Measurements from ENCODE around the gene SLC6A20.

Gene SLC6A20, protein sequence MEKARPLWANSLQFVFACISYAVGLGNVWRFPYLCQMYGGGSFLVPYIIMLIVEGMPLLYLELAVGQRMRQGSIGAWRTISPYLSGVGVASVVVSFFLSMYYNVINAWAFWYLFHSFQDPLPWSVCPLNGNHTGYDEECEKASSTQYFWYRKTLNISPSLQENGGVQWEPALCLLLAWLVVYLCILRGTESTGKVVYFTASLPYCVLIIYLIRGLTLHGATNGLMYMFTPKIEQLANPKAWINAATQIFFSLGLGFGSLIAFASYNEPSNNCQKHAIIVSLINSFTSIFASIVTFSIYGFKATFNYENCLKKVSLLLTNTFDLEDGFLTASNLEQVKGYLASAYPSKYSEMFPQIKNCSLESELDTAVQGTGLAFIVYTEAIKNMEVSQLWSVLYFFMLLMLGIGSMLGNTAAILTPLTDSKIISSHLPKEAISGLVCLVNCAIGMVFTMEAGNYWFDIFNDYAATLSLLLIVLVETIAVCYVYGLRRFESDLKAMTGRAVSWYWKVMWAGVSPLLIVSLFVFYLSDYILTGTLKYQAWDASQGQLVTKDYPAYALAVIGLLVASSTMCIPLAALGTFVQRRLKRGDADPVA

DNA sequence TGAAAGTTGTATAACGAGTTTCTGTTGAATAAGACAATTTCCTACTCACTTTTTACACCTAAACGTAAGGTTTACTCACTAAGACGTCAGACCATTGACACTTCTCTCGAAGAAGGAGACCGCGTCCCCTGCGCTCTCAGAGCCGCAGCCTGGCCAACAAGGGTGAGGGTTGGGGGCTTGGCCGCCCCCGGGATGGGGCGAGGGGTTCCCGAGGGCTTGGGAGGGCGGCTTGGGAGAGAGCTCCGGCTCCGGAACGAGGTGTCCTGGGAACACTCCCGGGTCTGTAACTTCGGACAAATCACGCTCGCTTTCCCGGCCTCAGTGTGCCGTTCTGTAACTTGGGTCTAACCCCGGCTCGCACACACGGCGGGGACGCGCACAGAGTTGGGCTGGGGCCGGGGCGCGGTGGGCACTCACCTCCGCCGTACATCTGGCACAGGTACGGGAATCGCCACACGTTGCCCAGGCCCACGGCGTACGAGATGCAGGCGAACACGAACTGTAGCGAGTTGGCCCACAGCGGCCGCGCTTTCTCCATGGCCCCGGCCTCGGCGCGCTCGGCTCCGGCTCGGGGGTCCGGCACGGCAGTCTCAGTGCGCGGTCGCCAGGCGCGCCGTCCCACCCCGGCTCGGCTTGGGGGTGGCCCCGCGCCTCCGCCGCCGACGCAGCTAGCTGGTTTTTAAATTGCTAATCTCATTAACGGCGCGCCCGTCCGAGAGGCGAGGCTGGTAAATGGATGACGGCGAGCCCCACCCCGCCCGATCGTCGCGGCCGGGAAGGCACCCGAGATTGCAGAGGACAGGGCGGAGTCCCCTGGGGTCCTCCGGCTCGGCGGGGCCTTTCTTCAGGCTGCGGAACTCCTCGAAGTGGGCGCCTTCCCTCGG lies at the start of gene SLC6A20:
TSS of gene SLC6A20 (minus strand) at position 655 of the 884 bp plus-strand sequence. CDS start at position 538, 117 bp downstream.
- no peak for DNase-seq

DNA sequence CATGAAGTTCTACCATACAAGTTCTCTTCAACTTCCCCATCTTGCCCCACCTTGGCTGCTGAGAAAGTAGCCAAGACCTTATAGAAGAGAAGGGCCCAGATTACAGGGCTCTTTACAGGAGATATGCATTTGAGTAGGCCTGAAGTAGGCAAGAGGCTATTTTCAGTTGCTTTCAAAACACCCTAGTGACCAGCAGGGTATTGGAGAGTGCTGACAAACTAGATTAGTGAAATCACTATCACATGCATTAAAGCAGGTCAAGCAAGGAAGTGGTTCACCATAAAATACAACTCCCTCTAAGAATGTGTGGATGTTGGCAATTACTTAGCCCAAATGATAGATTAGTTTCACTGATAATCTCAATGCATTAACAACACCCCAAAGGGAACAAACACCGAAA lies 48.3 kb upstream of the SLC6A20 start:
- no peak for DNase-seq

DNA sequence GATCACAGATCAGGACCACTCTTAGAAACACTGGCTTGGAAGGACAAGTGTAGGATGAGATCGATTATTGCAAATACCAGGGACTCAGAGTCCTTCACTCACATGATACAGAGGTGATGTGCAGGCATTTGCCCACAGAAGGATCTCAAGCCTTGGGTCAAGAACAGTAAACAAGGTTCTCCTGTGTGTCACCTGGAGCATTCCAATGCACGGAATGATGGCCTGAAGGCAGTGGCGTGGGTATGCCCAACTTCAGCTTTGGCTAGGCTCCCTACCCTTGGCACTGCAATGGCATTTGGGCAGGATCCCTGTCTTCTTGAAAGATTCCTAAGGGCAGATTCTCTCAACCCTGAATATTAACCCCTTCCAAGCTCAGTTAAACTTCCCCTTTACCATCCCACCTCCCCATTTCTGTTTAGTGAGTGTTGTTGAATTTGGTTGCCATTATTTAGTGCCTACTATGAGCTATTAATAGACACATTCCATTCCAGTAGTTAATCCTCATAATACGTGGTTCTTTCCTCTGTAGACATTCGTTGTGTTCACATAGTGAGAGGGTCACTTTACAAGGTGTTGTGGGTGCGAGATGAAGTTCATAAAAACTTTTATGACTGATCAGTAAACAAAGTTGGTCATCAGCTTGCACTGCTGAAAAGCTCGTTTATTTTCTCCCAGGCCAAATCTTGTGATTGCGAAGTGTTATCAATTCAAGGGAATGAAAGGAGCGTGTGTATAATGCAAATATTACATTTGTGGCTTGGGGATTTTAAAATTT lies 46.7 kb upstream of the SLC6A20 start:
- DNase-seq = no peak

DNA sequence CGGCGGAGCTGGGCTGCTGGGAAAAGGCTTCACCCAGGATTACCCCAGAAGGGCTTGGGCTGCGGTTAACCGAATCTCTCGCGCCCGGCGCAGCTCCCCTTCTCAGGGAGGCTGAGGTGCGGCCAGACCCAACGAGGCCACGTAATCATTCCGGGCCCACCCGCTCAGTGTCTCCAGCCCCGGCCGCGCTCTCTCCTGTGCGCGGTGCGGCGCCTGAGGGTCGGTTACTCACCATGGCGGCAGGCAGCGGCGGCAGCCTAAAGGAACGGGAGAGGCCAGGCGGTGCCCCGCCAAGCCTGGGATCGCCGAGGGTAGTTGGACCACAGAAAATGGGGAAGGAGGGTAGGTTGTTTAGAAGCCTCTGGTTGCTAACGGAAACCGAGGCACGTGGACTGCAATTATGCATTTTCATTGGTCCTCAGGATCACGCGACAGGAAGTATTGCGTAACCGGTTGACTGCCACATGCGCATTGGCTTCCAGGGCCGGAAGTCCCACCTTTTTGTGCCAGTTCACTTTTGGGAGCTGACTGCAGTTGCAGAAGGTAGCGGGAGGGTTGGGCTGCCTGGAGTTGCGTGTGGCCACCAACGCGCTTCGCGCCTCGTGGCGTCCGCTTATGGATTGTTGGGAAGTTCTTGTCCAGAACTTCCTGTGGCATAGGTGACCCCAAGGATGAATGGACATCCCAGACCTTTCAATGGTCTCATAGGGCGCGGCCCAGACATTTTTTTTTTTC lies 45.6 kb upstream of the SLC6A20 start, which contains the start of gene LZTFL1:
TSS of gene LZTFL1 (minus strand) at position 363 of the 735 bp plus-strand sequence. CDS start at position 235, 128 bp downstream.
- peak; percentile 87 for DNase-seq

DNA sequence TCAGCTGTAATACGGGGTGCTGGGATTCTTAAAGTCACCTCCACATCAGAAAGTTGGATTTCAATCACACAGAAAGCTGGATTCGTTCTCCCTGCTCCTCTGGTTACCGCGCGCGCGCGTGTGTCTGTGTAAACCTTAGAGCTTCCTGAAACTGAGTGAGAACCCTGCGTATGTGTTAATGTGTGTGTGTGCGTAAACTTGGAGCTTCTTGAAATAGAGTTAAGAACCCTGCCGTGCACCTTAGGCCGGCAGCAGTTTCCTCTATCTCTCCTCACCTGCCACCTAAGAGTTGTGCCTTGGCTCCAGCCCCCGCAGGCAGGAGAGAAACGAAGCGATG lies 45.1 kb upstream of the SLC6A20 start:
- no peak for DNase-seq

GRCh38 chr3:45838466-45838865 lies 42.1 kb upstream of the SLC6A20 start:
- no peak for DNase-seq

- DNase-seq = peak; percentile 2
Measured at GRCh38 chr3:45832699-45833098, 36.4 kb upstream of the SLC6A20 start.

- no peak for DNase-seq
Measured at GRCh38 chr3:45830121-45830520, 33.8 kb upstream of the SLC6A20 start.

GRCh38 chr3:45826908-45827307 lies 30.6 kb upstream of the SLC6A20 start:
- no peak for DNase-seq

DNA sequence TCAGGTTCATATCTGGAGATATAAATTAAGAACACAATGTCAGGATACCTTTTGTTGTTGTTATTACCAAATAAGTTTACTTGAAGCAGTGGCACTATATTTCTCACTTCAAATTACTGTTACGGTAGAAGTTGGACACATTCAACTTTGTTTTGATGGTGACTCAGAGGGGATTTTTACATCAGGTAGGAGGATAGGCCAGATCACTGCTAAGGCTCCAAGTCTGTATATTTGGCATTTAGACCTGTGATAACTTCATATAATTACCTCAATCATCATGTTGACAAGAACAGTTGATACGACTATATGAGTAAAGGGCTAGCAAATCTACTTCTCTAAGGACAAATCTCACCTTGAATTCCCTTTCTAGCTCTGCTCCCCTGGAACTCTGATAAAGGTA lies 30.0 kb upstream of the SLC6A20 start:
- DNase-seq = no peak

- DNase-seq = no peak
Measured at GRCh38 chr3:45821127-45821526, 24.8 kb upstream of the SLC6A20 start.

DNA sequence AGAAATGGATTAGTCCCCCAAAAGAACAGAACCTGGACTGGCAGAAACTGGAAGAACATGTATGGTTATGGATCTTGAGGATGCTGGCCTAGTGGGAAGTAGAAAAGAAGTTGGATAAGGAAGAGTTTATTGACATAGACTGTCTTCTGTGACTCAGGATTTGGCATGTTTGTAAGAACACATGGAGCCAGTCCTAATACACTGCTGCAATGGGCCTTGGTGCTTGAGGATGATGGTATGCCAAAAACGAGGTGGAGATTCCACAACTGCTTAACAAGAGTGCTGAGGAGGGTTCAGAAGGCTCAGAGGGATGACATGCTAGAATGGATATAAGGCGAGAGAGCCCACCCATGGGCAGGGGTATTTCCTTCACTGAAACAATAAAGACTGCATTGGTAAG lies 23.2 kb upstream of the SLC6A20 start:
- no peak for DNase-seq

DNA sequence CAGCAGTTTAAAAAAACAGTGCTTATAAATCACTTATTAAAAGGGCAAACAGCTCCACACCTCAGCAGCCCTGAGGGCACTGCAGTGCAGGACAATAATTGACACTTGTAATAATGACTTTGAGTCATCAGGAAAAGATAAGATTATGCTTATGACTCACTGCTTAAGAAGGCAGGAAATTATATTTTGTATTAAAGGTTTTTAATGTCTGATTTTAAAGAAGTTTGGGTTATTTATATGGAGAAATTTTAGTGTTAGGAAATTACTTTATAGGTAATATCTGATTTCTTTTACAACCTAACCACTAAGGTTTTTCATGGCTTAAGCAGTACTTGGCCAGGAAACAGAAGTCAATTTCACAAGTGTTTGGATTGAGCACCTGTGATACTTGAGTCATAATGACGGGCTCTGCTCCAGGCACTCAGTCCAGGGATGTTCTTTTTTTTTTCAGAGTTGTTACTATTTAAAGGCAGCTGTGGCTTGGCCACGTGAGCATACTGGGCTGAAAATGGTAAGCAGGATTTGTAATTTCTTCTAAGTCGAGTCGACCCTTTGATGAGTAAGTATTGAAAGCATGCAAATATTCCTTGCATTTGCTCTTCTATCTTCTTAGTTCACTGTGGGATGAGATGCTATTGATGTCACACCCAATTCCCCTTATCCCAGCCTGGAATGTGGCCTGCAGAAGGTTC lies 21.6 kb upstream of the SLC6A20 start:
- peak; percentile 83 for DNase-seq

- no peak for DNase-seq
Measured at GRCh38 chr3:45816544-45816943, 20.2 kb upstream of the SLC6A20 start.

DNA sequence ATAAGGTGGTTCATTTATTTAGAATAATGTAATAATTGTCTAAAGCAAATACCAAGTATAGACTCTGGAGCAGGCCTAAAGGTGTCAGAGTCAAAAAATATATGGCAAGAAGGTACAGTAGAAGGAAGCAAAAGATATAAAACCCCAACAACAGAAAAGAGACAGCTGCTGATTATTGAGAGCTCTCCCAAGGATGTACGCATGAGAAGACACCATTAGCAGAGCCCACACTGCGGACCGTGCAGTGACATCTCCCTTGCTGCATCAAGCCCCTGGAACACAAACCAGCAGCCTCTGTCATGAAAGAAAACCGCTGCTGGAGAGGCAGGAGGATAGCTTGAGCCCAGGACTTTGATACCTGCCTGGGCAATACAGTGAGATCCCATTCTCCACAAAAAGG lies 18.0 kb upstream of the SLC6A20 start:
- DNase-seq = no peak

DNA sequence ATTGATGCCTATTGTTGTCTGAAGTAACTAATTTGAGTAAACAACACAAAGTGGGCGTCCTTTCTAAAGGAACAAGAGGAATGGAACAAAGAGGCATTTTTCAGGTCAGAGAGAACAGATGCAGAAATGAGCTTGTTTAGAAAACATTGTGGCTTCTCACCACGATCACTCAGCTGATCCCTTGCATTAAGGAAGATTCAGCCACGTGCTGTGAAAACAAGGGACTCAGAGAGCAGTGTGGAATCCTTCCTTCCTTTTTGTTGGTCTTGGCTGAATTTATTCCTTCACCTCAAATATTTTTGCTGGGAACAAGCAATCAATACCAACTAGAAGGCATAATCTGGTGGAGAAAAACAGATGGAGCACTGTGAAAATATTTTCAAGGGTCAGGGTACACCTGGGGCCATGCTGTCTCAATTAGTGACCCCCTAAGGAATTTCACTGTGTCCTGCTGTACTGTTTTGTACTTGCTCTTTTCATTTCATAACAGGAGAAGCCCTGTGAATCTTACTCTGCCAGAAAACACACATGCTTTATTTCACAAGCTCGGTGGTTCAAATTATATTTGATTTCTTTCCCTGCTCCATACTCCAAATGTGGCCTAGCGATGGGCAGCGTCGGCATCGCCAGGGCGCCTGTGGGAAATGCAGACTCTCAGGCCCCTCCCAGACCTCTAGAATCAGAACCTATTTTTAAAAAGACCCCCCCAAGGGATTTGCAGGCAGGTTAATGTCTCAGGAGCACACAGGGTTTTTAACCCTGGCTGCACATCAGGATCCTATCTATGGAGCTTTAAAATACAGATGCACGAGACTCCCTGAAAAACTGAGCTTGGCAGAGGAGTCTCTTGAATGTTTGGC lies 11.6 kb upstream of the SLC6A20 start:
- DNase-seq = peak; percentile 41

DNA sequence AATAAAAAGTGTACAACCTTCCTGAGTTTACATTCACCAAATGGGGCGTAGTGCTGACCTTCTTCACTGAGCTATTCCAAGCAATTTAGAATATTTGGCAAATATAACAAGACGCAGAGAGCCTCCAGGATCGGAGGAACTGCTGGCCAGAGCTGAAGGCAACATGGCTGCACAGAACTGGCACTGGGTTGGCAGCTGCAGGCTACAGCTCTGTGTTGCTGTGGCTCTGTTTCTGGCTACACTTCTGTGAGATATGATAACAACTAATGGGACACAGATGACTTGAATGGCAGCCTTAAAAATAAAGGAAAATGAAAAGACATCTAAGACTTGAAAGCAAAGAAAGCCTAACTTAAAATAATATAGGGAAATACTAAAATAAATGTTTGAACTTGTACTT lies 10.8 kb upstream of the SLC6A20 start:
- DNase-seq = peak; percentile 20

GRCh38 chr3:45806072-45806471 lies 9.7 kb upstream of the SLC6A20 start:
- no peak for DNase-seq

GRCh38 chr3:45803252-45803935 lies 7.1 kb upstream of the SLC6A20 start:
- DNase-seq = no peak

DNA sequence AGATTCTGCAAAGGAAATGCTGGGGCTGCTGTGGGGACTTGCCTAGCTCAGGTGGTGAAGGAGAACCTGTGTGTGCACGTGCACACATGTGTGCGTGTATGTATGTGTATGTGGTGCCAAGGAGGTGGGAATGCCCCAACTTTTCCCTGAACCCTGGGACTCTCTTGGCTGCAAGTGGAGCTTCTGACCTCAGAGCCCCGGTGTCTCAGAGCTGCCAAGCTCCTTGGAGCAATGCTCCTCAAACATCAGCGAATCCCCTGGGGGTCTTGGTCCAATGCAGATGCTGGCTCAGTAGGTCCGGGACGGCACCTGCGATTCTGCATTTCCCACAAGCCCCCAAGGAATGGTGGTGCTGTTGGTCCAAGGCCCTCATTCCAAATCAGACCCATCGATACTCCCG lies 5.8 kb upstream of the SLC6A20 start:
- no peak for DNase-seq

Measured in NCI-H1092 treated with DMSO at 0.1 percent for 48 hours (cell line).